Tibial artery (tissue), 4 donors: ENCODE results near the gene TAF5.
A peak's percentile ranks its signal among the peaks of the same experiment; 100 is the strongest.

Experiments
- DNase-seq, 2 donors: peaks; one replicate each; pipeline ENCODE4 v3.0.0-alpha.2; 2019
- H3K27ac ChIP-seq, 2 donors: fragments of 200-600 bp; sonication (generic) in 1 of 2; 1 replicate in 1 of 2; 2 replicates in 1 of 2; pipeline ENCODE4 v1.5.1; 2018 to 2019; ENCODE audit warnings: mild to moderate bottlenecking in 1 of 2
- H3K27me3 ChIP-seq, 2 donors: fragments of 200-600 bp; sonication (generic) in 1 of 2; one replicate each; pipeline versions ENCODE4 v1.5.1 to v1.6.0; 2016 to 2019
- H3K36me3 ChIP-seq, 3 donors: fragments of 200-600 bp; sonication (generic) in 2 of 3; one replicate each; pipeline ENCODE4 v1.5.1; 2016 to 2019; ENCODE audit warnings: mild to moderate bottlenecking in 2 of 3
- H3K4me1 ChIP-seq, 4 donors: fragments of 200-600 bp; sonication (generic) in 2 of 4; 1 replicate in 3 of 4; 2 replicates in 1 of 4; pipeline ENCODE4 v1.5.1; 2016 to 2019
- H3K4me3 ChIP-seq, 2 donors: fragments of 200-600 bp; sonication (generic) in 1 of 2; 1 replicate in 1 of 2; 2 replicates in 1 of 2; pipeline ENCODE4 v1.5.1; 2018 to 2019; ENCODE audit warnings: mild to moderate bottlenecking in 2 of 2
- H3K9me3 ChIP-seq, 3 donors: fragments of 200-600 bp; sonication (generic) in 1 of 3; one replicate each; pipeline ENCODE4 v1.5.1; 2016 to 2019
- CTCF ChIP-seq, 2 experiments: fragments of 200-600 bp in 1 of 2; fragments of 450-650 bp in 1 of 2; IDR thresholded peaks; one replicate each; pipeline ENCODE4 v1.5.1; 2017 to 2019; ENCODE audit warnings: antibody characterized with exemption in 2 of 2, mild to moderate bottlenecking in 1 of 2, moderate library complexity in 1 of 2
- intact Hi-C: fragments of 100-400 bp; cut with DNase I; formaldehyde crosslinking; loops from one replicate; pipeline ENCODE4 v1.15.0; 2023; ENCODE audit warnings: low total_unique reads

Gene TAF5

DNA sequence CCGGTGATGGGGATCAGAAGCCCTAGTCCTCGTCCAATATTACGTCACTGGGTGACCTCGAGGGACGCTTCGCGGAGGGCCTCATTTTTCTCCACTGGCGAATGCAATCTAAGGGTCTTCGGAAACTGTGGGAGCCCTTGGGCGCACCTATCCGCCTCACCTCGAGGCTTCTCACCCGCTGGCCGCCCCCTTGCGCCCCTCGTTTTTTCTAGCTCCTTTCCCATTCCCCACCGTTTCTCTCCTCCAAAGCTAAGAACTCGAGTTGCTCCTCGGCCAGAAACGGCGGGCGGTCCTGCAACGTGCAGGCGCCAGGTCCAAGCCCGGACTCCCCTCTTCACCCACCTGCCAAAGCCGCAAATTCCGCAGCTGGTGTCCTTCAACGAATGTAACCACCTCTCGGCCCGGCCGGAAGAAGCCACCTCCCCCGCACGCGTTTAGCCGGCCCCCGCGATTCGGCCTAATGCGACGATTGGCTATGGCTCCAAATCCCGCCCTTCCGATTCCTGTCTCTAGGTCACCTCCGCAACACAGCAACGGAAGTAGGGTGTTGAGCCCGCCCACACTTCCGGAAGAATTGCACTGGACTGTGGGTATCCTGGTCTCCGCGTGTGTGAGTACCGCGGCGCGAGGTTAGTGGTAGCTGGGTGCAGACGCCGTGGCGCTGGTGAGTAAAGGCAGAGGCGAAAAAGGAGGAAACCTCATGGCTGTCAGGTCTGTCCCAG is 28.5 kb downstream of the TAF5 start, which contains the start of the genes ATP5MK and PDCD11:
Gene ATP5MK (minus strand): TSS at position 409 of the 722 bp plus-strand sequence. CDS start 4,018 bp downstream, outside the sequence.
Gene PDCD11 (plus strand): TSS at position 560 of the 722 bp plus-strand sequence. CDS start 1,801 bp downstream, outside the sequence.
- H3K36me3 ChIP-seq: peaks cover 29 to 37% (median 30%) of the 10 kb centered on the region in 3 donors
- TF ChIP-seq CTCF (IDR thresholded peaks at IDR 0.05): no peak
- H3K27me3 ChIP-seq: no peaks in the 10 kb centered on the region
- peak within 1 kb of the TSS; percentile 81 to 88 for H3K27ac ChIP-seq
- intact Hi-C loops: no loop called here
- DNase-seq: peak; percentile 98 to 99
- H3K4me1 ChIP-seq: peaks cover 0 to 37% (median 28%) of the 10 kb centered on the region in 4 donors
- H3K9me3 ChIP-seq: no peaks in the 10 kb centered on the region
- H3K4me3 ChIP-seq: peak within 1 kb of the TSS; percentile 87 to 90

GRCh38 chr10:103396789-103397087 is 29.0 kb downstream of the TAF5 start:
- peak overlapping the region; percentile 87 to 90 for H3K4me3 ChIP-seq
- H3K27me3 ChIP-seq: no peaks in the 10 kb centered on the region
- intact Hi-C loops: no loop called here
- DNase-seq: no peak
- peak in 1 of 2 experiments; percentile 5 for TF ChIP-seq CTCF (IDR thresholded peaks at IDR 0.05)
- peak overlapping the region; percentile 81 to 88 for H3K27ac ChIP-seq
- no peaks in the 10 kb centered on the region for H3K9me3 ChIP-seq
- H3K36me3 ChIP-seq: peaks cover 30 to 37% (median 30%) of the 10 kb centered on the region in 3 donors
- peaks cover 0 to 37% (median 28%) of the 10 kb centered on the region in 4 donors for H3K4me1 ChIP-seq

DNA sequence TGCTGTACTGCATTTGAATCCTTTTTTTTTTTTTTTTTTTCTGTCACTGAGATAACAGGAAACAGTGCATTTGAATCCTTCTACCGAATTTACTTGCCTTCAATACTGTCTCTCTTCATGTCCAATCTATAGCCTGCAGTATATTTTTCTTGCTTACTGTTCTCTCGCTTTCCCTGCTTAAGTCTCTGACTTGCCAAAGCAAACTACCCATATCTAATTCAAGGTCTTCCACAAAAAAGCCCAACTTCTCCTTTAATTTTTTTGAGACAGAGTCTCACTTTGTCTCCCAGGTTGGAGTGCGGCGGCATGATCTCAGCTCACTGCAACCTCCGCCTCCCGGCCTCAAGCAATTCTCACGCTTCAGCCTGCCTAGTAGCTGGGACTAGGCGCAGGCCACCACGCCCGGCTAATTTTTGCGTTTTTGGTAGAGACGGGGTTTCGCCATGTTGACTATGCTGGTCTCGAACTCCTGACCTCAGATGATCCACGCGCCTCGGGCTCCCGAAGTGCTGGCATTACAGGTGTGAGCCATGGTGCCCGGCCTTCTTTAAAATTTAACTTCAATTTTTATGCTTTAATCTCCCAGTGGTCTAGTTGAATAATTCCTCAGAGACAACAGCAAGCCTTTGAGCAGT is 29.5 kb downstream of the TAF5 start:
- H3K27me3 ChIP-seq: no peaks in the 10 kb centered on the region
- peaks cover 29 to 40% (median 31%) of the 10 kb centered on the region in 3 donors for H3K36me3 ChIP-seq
- intact Hi-C loops: no loop called here
- peaks cover 0 to 37% (median 28%) of the 10 kb centered on the region in 4 donors for H3K4me1 ChIP-seq
- no peak for DNase-seq
- H3K9me3 ChIP-seq: no peaks in the 10 kb centered on the region
- H3K4me3 ChIP-seq: peak overlapping the region; percentile 87 to 90
- no peak for TF ChIP-seq CTCF (IDR thresholded peaks at IDR 0.05)
- H3K27ac ChIP-seq: no peak overlapping the region

DNA sequence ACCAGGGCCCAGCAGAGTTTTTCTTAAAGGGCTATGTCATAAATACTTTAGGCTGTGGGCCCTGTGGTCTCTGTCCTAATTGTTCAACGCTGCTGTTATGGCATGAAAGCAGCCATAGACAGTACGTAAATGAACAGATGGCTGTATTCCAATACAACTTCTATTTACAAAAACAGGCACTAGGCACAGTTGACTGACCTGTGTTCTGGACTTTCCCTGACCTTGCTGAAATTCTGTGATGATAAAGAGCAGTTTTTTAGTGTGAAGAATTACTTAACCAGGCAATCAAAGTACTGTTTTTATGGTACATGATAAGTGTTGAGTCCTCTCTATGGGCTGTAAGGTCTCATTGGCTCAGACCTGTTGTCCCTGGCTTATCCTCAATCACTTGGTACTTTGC is 45.8 kb downstream of the TAF5 start:
- H3K9me3 ChIP-seq: no peaks in the 10 kb centered on the region
- intact Hi-C loops: no loop called here
- H3K36me3 ChIP-seq: peaks cover 79 to 96% (median 91%) of the 10 kb centered on the region in 3 donors
- no peak overlapping the region for H3K27ac ChIP-seq
- no peaks in the 10 kb centered on the region for H3K4me1 ChIP-seq
- no peak overlapping the region for H3K4me3 ChIP-seq
- no peak for TF ChIP-seq CTCF (IDR thresholded peaks at IDR 0.05)
- no peaks in the 10 kb centered on the region for H3K27me3 ChIP-seq
- no peak for DNase-seq

- no peak for DNase-seq
- TF ChIP-seq CTCF (IDR thresholded peaks at IDR 0.05): no peak
- no peak overlapping the region for H3K4me3 ChIP-seq
- no peaks in the 10 kb centered on the region for H3K9me3 ChIP-seq
- peaks cover 82 to 98% (median 98%) of the 10 kb centered on the region in 3 donors for H3K36me3 ChIP-seq
- intact Hi-C loops: no loop called here
- H3K27ac ChIP-seq: no peak overlapping the region
- no peaks in the 10 kb centered on the region for H3K4me1 ChIP-seq
- H3K27me3 ChIP-seq: no peaks in the 10 kb centered on the region
These were observed 47.8 kb downstream of the TAF5 start for GRCh38 chr10:103415581-103415980.
